Left ventricle myocardium inferior (tissue), 1 donor: ENCODE results near the gene CLEC16A. TPM values are rescaled to one million over a fixed set of nuclear protein-coding genes. Genes with fewer than 3 reads are reported as not detected.
"Not testable (repeated sequence)": the region's sequence is repeated elsewhere in the genome, so short reads cannot be mapped to it uniquely, and the experiment has no call there.

Experiments
- DNase-seq: peaks from one replicate; pipeline ENCODE4 v3.0.0-alpha.2; 2020
- H3K27ac ChIP-seq: fragments of 200-600 bp; replicated peaks from 2 replicates; pipeline ENCODE4 v1.8.0; 2021
- H3K27me3 ChIP-seq: fragments of 200-600 bp; 2 replicates; pipeline ENCODE4 v1.8.0; 2021; ENCODE audit warnings: low read depth
- H3K36me3 ChIP-seq: fragments of 200-600 bp; 2 replicates; pipeline ENCODE4 v1.8.0; 2021
- H3K4me1 ChIP-seq: fragments of 200-600 bp; 2 replicates; pipeline ENCODE4 v1.8.0; 2021
- H3K4me3 ChIP-seq: fragments of 200-600 bp; 2 replicates; pipeline ENCODE4 v1.8.0; 2021; ENCODE audit warnings: mild to moderate bottlenecking, moderate library complexity
- H3K9me3 ChIP-seq: fragments of 200-600 bp; replicated peaks from 2 replicates; pipeline ENCODE4 v1.8.0; 2021
- intact Hi-C: fragments of 100-400 bp; cut with micrococcal nuclease; formaldehyde crosslinking; loops from one replicate; pipeline ENCODE4 v1.11.0; 2022
- total RNA-seq: library from RNA; stranded (reverse); fragmentation: NEBNext Ultra II Directional; extraction: Animal tissue kit (Norgen Biotek cat#: 25700); gene quantifications from one replicate; pipeline ENCODE4 v1.2.1, GENCODE V29; 2021
- TF ChIP-seq, protein P1 (sequence below): fragments of 200-600 bp; IDR thresholded peaks from 2 replicates; pipeline ENCODE4 v1.8.0; 2021; ENCODE audit warnings: antibody characterized with exemption, mild to moderate bottlenecking, borderline replicate concordance
- donor health status: DM: no; HTN: yes; CAD: no; lungs with severe emphysema.

Gene CLEC16A
- total RNA-seq, 1 donor from 2014 or later = 24.6 TPM

GRCh38 chr16:11101695-11102522 lies 157.5 kb downstream of the CLEC16A start:
- no peaks in the 10 kb centered on the region for H3K27me3 ChIP-seq
- intact Hi-C loops = no loop called here
- H3K4me3 ChIP-seq = no peak overlapping the region
- no peaks in the 10 kb centered on the region for H3K9me3 ChIP-seq
- peaks cover 75% of the 10 kb centered on the region for H3K4me1 ChIP-seq
- no peak for DNase-seq
- peaks cover 7% of the 10 kb centered on the region for H3K36me3 ChIP-seq
- TF ChIP-seq, protein P1, sequence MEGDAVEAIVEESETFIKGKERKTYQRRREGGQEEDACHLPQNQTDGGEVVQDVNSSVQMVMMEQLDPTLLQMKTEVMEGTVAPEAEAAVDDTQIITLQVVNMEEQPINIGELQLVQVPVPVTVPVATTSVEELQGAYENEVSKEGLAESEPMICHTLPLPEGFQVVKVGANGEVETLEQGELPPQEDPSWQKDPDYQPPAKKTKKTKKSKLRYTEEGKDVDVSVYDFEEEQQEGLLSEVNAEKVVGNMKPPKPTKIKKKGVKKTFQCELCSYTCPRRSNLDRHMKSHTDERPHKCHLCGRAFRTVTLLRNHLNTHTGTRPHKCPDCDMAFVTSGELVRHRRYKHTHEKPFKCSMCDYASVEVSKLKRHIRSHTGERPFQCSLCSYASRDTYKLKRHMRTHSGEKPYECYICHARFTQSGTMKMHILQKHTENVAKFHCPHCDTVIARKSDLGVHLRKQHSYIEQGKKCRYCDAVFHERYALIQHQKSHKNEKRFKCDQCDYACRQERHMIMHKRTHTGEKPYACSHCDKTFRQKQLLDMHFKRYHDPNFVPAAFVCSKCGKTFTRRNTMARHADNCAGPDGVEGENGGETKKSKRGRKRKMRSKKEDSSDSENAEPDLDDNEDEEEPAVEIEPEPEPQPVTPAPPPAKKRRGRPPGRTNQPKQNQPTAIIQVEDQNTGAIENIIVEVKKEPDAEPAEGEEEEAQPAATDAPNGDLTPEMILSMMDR = peak; percentile 41
- peak overlapping the region; percentile 67 for H3K27ac ChIP-seq

DNA sequence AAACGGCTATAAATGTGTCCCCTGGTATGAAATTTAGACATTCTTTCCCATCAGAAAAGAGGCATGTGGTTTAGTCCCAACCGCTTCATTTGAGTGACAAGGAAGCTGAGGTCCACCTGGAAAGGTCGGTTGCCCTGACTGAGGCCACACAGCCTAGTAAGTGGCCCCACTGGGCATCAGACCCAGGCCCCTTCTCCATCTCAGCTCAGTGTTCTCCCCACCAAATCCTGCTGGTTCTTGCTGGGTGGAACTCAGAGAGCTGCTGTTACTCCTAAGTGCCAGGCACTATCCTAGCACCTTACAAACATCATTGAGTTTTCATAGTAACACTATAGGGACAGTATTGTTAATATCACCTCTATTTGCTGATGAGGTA lies 158.1 kb downstream of the CLEC16A start:
- no peaks in the 10 kb centered on the region for H3K27me3 ChIP-seq
- no peak overlapping the region for H3K4me3 ChIP-seq
- H3K27ac ChIP-seq = peak overlapping the region; percentile 67
- no peak for DNase-seq
- peaks cover 7% of the 10 kb centered on the region for H3K36me3 ChIP-seq
- TF ChIP-seq, protein P1 = no peak
- H3K4me1 ChIP-seq = peaks cover 81% of the 10 kb centered on the region
- intact Hi-C loops = no loop called here
- no peaks in the 10 kb centered on the region for H3K9me3 ChIP-seq

DNA sequence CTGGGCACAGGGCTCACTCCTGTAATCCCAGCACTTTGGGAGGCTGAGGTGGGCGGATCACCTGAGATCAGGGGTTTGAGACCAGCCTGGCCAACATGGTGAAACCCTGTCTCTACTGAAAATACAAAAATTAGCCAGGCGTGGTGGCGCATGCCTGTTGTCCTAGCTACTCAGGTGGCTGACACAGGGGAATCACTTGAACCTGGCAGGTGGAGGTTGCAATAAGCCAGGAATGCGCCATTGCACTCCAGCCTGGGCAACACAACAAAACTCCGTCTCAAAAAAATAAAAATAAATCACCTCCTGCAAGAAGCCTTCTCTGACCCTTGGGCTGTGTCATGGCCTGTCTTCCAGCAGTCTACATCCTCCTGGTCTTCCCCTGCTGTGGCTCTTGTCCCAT lies 158.9 kb downstream of the CLEC16A start:
- H3K27me3 ChIP-seq, H3K9me3 ChIP-seq, intact Hi-C loops, DNase-seq, H3K36me3 ChIP-seq, H3K27ac ChIP-seq, H3K4me3 ChIP-seq: not testable (repeated sequence)
- H3K4me1 ChIP-seq = peaks cover 84% of the 10 kb centered on the region

GRCh38 chr16:11104168-11105037 lies 160.0 kb downstream of the CLEC16A start:
- H3K9me3 ChIP-seq = no peaks in the 10 kb centered on the region
- H3K27me3 ChIP-seq = no peaks in the 10 kb centered on the region
- H3K4me3 ChIP-seq = no peak overlapping the region
- H3K4me1 ChIP-seq = peaks cover 83% of the 10 kb centered on the region
- H3K36me3 ChIP-seq = no peaks in the 10 kb centered on the region
- TF ChIP-seq, protein P1 = no peak
- DNase-seq = no peak
- intact Hi-C loops = no loop called here
- H3K27ac ChIP-seq = peak overlapping the region; percentile 75

DNA sequence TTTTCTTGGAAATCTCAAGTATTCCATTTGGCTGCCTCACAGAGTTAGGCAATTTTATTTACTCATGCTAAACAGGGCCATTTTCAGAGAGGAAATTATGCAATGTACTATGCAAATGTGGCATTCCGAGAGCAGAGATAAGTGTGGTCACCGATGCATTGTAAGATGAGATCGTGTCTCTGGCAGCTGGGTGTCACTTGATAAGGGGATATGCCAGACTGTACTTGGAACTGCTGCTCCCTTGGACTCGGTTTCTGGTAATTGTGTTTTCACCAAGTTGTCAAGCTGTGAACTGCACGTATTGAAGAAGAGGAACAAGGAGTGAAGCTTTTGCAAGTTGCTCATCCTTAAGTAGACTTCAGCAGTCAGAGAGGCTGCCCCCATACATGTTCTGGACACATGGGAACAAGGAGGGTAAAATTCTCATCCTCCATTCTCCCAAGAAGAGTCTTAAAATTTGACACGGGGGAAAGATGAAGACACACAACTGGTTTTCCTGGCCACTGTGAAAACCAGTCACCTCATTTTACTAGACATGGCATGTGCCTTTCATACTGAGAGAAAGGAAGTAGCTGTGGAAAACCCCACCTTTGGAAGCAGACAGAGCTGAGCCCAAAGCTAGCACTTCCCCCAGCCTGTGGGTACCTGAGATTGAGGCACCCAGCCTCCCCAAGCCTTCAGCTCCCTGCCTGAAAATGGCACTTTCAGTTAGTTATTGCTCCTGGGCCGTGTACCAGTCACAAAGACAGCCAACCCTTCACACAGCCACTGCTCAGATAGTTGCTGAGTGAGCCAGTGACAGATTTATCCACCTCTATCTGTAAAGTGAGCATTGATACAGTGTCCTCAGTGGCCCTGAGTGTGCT lies 160.9 kb downstream of the CLEC16A start:
- no peak overlapping the region for H3K4me3 ChIP-seq
- TF ChIP-seq, protein P1 = no peak
- H3K4me1 ChIP-seq = peaks cover 74% of the 10 kb centered on the region
- DNase-seq = no peak
- intact Hi-C loops = no loop called here
- no peaks in the 10 kb centered on the region for H3K27me3 ChIP-seq
- peaks cover 3% of the 10 kb centered on the region for H3K9me3 ChIP-seq
- H3K27ac ChIP-seq = peak overlapping the region; percentile 75
- peaks cover 1% of the 10 kb centered on the region for H3K36me3 ChIP-seq
